ENCODE data around the gene NEIL3.

NEIL3 gene

GRCh38 chr4:177374966-177375365 is 65.3 kb downstream of the NEIL3 start:
- DNase-seq = peak; percentile 4

DNA sequence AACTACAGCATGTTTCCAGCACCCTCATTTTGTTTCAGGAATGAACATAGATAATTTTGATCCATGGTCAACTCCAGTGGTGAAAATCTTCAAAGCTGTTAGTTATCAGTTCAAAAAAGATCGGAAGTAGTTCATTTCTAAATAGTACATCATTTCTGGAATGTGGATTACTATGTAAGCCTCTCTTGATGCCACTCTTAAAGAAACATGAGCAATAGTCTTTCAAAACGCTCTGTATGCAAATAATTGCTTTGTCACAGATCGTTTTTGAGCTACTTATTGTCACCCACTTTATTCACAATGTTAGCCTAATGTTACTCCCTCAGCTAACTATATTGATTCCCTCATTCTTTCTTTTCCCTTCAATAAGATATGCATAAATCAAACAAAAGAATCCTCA is 65.7 kb downstream of the NEIL3 start:
- DNase-seq = no peak

GRCh38 chr4:177376024-177376423 is 66.3 kb downstream of the NEIL3 start:
- DNase-seq = no peak

DNA sequence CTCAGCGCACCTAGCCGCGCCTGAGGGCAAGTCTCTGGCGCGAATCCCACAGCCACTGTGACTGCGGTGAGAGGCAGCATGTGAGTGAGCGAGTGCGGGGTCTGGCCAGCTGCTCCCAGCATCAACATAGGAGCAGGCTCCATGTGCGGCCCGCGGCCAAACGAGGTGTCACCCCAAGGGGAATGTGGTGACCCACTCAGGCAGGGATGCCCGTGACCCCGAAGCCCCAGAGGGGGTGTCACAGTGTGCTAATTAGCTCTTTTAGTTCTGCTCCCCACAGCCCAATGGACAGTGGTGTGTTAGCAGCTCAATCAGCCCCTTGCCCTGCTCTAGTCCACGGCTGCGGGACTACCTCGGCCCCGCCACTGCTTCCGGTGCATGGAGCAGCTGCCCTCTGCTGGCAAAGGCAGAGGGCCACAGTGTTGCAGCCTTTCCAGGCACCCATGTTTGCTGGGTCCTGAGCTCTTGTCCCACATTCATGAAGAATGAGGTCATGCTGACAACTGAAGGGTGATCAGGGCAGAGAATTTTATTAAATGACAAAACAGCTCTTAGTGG is 71.1 kb downstream of the NEIL3 start:
- peak; percentile 19 for DNase-seq

DNA sequence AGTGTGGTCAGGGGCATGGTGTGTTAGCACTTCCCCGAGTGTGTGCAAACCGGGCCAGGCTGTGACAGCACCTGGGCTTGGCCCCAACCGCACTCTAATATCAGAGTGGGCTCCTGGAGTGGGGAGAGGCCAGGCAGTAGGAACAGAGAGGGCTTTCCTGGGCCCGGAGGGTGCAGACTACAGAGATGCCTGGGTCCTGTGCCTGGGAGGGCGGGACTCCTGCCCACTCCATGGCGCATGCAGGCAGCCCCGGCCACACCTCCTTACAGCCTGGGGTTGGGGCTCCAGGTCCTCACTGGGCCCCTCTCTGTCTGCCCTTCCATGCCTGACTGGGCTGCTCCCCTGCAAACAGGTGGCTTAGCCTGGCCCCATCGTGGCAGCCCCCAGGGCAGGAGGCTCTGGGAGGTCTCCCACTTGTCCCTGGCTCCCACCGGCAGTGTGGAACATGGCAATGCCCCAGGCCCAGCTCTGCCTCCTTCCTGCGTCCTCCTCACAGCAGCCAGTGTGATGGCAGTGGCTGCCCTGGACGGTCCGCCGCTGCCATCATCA is 72.2 kb downstream of the NEIL3 start:
- no peak for DNase-seq

DNA sequence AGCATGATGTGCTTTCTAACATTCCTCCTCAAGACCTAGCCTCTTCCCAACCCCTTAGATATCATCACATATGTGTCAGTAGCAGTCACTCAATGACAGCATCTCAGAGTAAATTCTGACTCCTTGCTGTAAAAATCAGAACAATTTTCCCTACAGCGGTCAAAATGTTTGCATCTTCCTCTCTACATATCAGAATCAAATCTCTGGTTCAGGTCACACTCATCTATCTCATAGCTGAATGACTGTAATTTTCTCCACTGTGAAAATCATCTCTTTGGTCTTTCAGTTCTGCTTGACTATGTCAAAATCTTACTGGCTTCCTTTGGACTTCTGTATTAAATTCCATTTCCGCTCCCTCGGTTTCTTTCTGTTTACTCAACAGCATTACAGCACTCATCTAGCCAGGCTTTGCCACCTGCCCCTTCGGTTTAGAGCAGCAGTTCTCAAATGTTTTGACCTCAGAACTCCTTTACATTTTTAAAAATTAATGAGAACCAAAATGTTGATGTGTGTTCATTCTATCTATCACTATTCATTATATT is 75.3 kb downstream of the NEIL3 start:
- no peak for DNase-seq

- peak; percentile 18 for DNase-seq
Observed at GRCh38 chr4:177385576-177386277, 76.1 kb downstream of the NEIL3 start.

DNA sequence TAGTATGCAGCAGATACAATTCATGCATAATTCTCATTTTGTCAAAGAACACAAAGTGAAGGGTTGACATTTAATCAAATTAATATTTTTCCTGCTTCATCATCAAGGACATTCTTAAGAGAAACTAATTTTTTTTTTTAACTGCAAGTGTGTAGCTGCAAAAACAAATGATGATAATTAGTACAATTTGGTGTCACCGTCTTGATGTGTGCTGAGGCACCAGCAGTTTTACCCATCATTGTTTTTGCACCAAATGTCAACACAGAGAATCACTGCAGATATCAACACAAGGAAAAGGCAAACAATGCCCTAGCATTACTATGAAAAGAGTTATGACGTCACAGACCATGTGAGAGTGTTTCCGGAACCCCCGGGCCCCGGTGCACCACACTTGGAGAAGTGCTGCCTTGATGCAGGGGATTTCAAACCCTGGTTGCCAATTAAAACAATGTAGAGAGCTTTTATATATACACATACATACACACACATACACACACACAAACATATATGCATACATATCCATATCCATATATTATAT is 76.7 kb downstream of the NEIL3 start:
- DNase-seq = no peak

GRCh38 chr4:177391287-177391686 is 81.6 kb downstream of the NEIL3 start:
- peak; percentile 7 for DNase-seq

DNA sequence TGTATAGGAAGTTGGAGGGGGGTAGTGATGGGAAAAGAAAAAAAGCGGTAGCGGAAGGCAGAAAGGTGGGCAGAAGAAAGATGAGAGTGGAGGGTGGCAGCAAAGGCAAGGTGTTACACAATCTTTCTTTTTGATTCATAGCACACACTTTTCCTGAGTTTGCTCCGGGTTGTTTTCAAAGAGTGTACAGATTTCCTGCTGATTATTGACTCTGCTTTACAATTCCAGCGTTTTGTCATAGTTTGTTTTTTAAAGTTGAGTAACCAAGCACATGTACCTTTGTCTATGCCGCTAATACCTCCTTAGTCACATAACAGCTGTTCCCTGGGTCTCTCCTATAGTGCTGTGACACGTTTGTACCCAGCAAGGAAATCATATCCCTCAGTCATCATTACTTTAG is 82.3 kb downstream of the NEIL3 start:
- no peak for DNase-seq

GRCh38 chr4:177393236-177393635 is 83.6 kb downstream of the NEIL3 start:
- no peak for DNase-seq

- DNase-seq = no peak
Observed at GRCh38 chr4:177396352-177396751, 86.7 kb downstream of the NEIL3 start.

DNA sequence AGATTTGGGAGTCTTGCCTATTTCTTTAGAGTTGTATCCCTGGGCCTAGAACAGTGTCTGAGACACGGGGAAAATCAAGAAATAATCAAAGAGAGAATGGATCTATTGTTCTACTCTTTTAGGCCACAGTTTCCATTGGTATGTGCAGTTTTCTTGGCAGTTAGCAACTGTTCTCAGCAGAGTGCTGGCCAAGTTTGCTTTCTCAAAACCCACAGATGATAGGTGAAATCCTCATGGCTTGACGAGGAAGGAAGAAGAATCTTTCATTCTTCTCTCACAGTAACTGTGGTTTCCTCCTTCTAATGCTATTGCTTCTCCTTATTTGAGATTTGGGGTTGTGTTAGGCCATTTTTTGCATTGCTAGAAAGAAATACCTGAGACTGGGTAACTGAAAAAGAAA is 90.4 kb downstream of the NEIL3 start:
- DNase-seq = no peak

GRCh38 chr4:177401658-177402273 is 92.1 kb downstream of the NEIL3 start:
- no peak for DNase-seq

- no peak for DNase-seq
Observed at GRCh38 chr4:177403746-177404145, 94.1 kb downstream of the NEIL3 start.

DNA sequence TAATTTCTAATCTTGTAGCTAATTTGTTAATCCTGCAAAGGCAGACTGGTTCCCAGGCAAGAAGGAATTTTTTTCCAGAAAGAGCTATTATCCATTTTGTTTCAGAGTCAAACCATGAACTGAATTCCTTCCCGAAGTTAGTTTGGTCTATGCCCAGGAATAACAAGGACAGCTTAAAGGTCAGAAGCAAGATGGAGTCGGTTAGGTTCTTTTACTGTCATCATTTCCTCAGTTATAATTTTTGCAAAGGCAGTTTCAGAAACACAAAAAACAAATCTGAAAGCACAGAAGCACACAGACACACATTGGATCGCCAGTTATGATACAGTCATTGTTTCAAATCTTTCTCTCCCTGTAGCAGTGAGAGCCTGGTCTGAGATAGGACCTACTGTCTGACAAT is 94.7 kb downstream of the NEIL3 start:
- no peak for DNase-seq

DNA sequence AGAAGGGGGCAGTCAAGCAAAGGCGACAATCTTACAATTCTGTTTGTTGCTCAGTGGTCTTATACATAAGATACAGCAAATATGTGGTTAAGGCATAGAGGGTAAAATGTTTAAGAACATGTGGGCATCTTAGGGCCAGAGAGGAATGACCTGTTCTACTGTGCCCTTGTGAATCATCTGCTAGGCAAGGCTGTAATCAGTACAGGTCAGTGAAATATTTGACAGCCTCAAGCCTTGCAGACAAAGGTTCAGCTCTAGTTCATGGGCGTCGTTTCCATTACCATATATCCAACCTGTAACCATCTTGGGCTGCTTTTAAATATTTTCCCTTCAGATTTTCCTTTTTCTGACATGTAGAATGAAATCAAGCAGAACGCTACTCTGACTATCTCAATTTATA is 95.3 kb downstream of the NEIL3 start:
- DNase-seq = no peak

DNA sequence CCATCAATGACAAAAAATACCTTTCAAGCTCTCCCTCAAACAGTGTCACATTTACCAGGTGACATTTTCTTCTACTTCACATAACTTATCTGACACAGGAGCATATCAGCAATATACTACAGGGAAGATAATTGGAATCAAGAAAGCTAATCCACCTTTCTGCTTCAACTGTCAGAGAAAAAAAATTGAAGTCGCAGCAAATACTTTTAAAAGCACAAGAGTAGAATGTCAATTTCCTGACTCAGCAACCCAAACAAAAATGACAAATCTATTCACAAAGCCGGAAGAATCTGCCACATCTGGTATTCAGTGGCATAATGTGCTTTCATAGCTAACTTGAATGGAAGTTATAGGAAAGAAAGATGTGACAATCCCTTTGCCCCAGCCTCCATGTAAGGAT is 95.8 kb downstream of the NEIL3 start:
- DNase-seq = peak; percentile 24

DNA sequence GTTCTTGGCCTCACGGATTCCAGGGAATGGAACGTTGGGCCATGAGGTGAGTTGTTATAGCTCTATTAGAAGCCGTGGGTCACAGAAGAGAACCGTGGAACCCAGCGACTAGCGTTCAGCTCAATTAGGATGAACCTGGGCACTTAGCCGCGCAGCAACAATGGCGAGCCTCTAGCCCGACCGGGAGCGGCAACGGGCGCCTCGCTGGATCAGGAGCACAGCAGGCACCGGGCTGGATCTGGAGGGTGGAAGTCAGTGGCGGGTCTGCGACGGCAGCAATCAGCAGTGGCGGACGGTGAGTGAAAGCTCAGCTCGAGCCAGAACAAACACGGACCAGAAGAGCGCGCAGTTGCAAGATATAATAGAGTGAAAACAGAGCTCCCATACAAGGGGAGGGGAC is 98.3 kb downstream of the NEIL3 start:
- no peak for DNase-seq

GRCh38 chr4:177410566-177410965 is 100.9 kb downstream of the NEIL3 start:
- no peak for DNase-seq

DNA sequence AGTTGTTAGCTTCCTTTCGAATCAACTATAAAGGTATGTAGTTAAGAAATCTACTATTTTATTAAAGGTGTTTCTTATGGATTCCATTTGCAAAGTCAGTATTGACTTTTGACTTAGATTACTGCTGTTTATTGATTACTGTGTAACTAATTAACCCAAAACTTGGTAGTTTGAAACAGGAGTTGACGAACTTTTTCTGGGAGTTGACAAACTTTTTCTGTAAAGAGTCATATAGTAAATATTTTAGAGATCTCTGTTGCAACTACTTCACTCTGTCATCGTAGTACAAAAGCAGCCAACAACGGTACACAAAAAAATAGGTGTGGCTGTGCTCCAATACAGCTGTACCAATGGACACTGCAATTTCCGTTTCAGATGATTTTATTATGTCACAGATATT is 102.3 kb downstream of the NEIL3 start:
- no peak for DNase-seq
